ENCODE results near the gene CD300E.
A peak's percentile ranks its signal among the peaks of the same experiment; 100 is the strongest.
"Not testable (repeated sequence)": the region's sequence is repeated elsewhere in the genome, so short reads cannot be mapped to it uniquely, and the experiment has no call there.

Gene CD300E

GRCh38 chr17:74585711-74586110 is 37.8 kb downstream of the CD300E start:
- Histone ChIP-seq H3K27ac (ENCODE audit: low read depth in 2 of 2, low read length in 2 of 2) (no peak overlapping the region), H3K36me3 (ENCODE audit: control insufficient read depth in 2 of 2, insufficient read depth in 2 of 2, low read length in 2 of 2) (no peaks in the 10 kb centered on the region), H3K9ac (ENCODE audit: low read depth in 1 of 2, low read length in 2 of 2) (no peak overlapping the region), H3K4me3 (ENCODE audit: low read length in 2 of 2) (no peak overlapping the region), H3K4me1 (ENCODE audit: control insufficient read depth in 2 of 2, insufficient read depth in 2 of 2, low read length in 2 of 2) (no peaks in the 10 kb centered on the region), H3K9me3 (ENCODE audit: control insufficient read depth in 2 of 2, low read length in 2 of 2) (no peaks in the 10 kb centered on the region), H3K27me3 (ENCODE audit: control insufficient read depth in 2 of 2, insufficient read depth in 2 of 2, low read length in 2 of 2) (no peaks in the 10 kb centered on the region)

GRCh38 chr17:74584292-74585060 is 39.1 kb downstream of the CD300E start:
- H3K36me3 ChIP-seq (ENCODE audit: control insufficient read depth in 2 of 2, insufficient read depth in 2 of 2, low read length in 2 of 2): no peaks in the 10 kb centered on the region
- no peak overlapping the region for H3K9ac ChIP-seq (ENCODE audit: low read depth in 1 of 2, low read length in 2 of 2)
- H3K9me3 ChIP-seq (ENCODE audit: control insufficient read depth in 2 of 2, low read length in 2 of 2): no peaks in the 10 kb centered on the region
- H3K4me1 ChIP-seq (ENCODE audit: control insufficient read depth in 2 of 2, insufficient read depth in 2 of 2, low read length in 2 of 2): no peaks in the 10 kb centered on the region
- no peaks in the 10 kb centered on the region for H3K27me3 ChIP-seq (ENCODE audit: control insufficient read depth in 2 of 2, insufficient read depth in 2 of 2, low read length in 2 of 2)
- no peak overlapping the region for H3K4me3 ChIP-seq (ENCODE audit: low read length in 2 of 2)
- H3K27ac ChIP-seq (ENCODE audit: low read depth in 2 of 2, low read length in 2 of 2): no peak overlapping the region

- Histone ChIP-seq H3K27me3 (ENCODE audit: control insufficient read depth in 2 of 2, insufficient read depth in 2 of 2, low read length in 2 of 2) (no peaks in the 10 kb centered on the region), H3K4me1 (ENCODE audit: control insufficient read depth in 2 of 2, insufficient read depth in 2 of 2, low read length in 2 of 2) (no peaks in the 10 kb centered on the region), H3K9ac (ENCODE audit: low read depth in 1 of 2, low read length in 2 of 2) (no peak overlapping the region), H3K36me3 (ENCODE audit: control insufficient read depth in 2 of 2, insufficient read depth in 2 of 2, low read length in 2 of 2) (no peaks in the 10 kb centered on the region), H3K4me3 (ENCODE audit: low read length in 2 of 2) (no peak overlapping the region), H3K9me3 (ENCODE audit: control insufficient read depth in 2 of 2, low read length in 2 of 2) (no peaks in the 10 kb centered on the region), H3K27ac (ENCODE audit: low read depth in 2 of 2, low read length in 2 of 2) (no peak overlapping the region)
These were observed 40.9 kb downstream of the CD300E start for GRCh38 chr17:74582633-74583032.

GRCh38 chr17:74579900-74580299 is 43.6 kb downstream of the CD300E start:
- Histone ChIP-seq H3K36me3 (ENCODE audit: control insufficient read depth in 2 of 2, insufficient read depth in 2 of 2, low read length in 2 of 2) (no peaks in the 10 kb centered on the region), H3K4me1 (ENCODE audit: control insufficient read depth in 2 of 2, insufficient read depth in 2 of 2, low read length in 2 of 2) (no peaks in the 10 kb centered on the region), H3K4me3 (ENCODE audit: low read length in 2 of 2) (no peak overlapping the region), H3K9ac (ENCODE audit: low read depth in 1 of 2, low read length in 2 of 2) (no peak overlapping the region), H3K9me3 (ENCODE audit: control insufficient read depth in 2 of 2, low read length in 2 of 2) (no peaks in the 10 kb centered on the region), H3K27ac (ENCODE audit: low read depth in 2 of 2, low read length in 2 of 2) (no peak overlapping the region), H3K27me3 (ENCODE audit: control insufficient read depth in 2 of 2, insufficient read depth in 2 of 2, low read length in 2 of 2) (no peaks in the 10 kb centered on the region)

- Histone ChIP-seq H3K9me3 (ENCODE audit: control insufficient read depth in 2 of 2, low read length in 2 of 2) (no peaks in the 10 kb centered on the region), H3K4me1 (ENCODE audit: control insufficient read depth in 2 of 2, insufficient read depth in 2 of 2, low read length in 2 of 2) (peaks cover 3% of the 10 kb centered on the region in 2 donors), H3K27me3 (ENCODE audit: control insufficient read depth in 2 of 2, insufficient read depth in 2 of 2, low read length in 2 of 2) (no peaks in the 10 kb centered on the region), H3K27ac (ENCODE audit: low read depth in 2 of 2, low read length in 2 of 2) (no peak overlapping the region), H3K4me3 (ENCODE audit: low read length in 2 of 2) (no peak overlapping the region), H3K9ac (ENCODE audit: low read depth in 1 of 2, low read length in 2 of 2) (no peak overlapping the region), H3K36me3 (ENCODE audit: control insufficient read depth in 2 of 2, insufficient read depth in 2 of 2, low read length in 2 of 2) (no peaks in the 10 kb centered on the region)
These were observed 44.6 kb downstream of the CD300E start for GRCh38 chr17:74578979-74579378.

GRCh38 chr17:74574489-74575142 is 48.9 kb downstream of the CD300E start:
- H3K27me3 ChIP-seq (ENCODE audit: control insufficient read depth in 2 of 2, insufficient read depth in 2 of 2, low read length in 2 of 2): no peaks in the 10 kb centered on the region
- peak overlapping the region in 1 of 2 donors; percentile 51 for H3K27ac ChIP-seq (ENCODE audit: low read depth in 2 of 2, low read length in 2 of 2)
- no peaks in the 10 kb centered on the region for H3K36me3 ChIP-seq (ENCODE audit: control insufficient read depth in 2 of 2, insufficient read depth in 2 of 2, low read length in 2 of 2)
- no peaks in the 10 kb centered on the region for H3K9me3 ChIP-seq (ENCODE audit: control insufficient read depth in 2 of 2, low read length in 2 of 2)
- H3K4me1 ChIP-seq (ENCODE audit: control insufficient read depth in 2 of 2, insufficient read depth in 2 of 2, low read length in 2 of 2): peaks cover 3% of the 10 kb centered on the region in 2 donors
- H3K9ac ChIP-seq (ENCODE audit: low read depth in 1 of 2, low read length in 2 of 2): no peak overlapping the region
- no peak overlapping the region for H3K4me3 ChIP-seq (ENCODE audit: low read length in 2 of 2)

- H3K9ac ChIP-seq (ENCODE audit: low read depth in 1 of 2, low read length in 2 of 2); H3K9me3 ChIP-seq (ENCODE audit: control insufficient read depth in 2 of 2, low read length in 2 of 2); H3K36me3 ChIP-seq (ENCODE audit: control insufficient read depth in 2 of 2, insufficient read depth in 2 of 2, low read length in 2 of 2); H3K27ac ChIP-seq (ENCODE audit: low read depth in 2 of 2, low read length in 2 of 2); H3K27me3 ChIP-seq (ENCODE audit: control insufficient read depth in 2 of 2, insufficient read depth in 2 of 2, low read length in 2 of 2); H3K4me3 ChIP-seq (ENCODE audit: low read length in 2 of 2); H3K4me1 ChIP-seq (ENCODE audit: control insufficient read depth in 2 of 2, insufficient read depth in 2 of 2, low read length in 2 of 2): not testable (repeated sequence)
These were observed 49.9 kb downstream of the CD300E start for GRCh38 chr17:74573635-74574034.

- Histone ChIP-seq H3K4me1 (ENCODE audit: control insufficient read depth in 2 of 2, insufficient read depth in 2 of 2, low read length in 2 of 2) (peaks cover 3% of the 10 kb centered on the region in 2 donors), H3K27ac (ENCODE audit: low read depth in 2 of 2, low read length in 2 of 2) (no peak overlapping the region), H3K9me3 (ENCODE audit: control insufficient read depth in 2 of 2, low read length in 2 of 2) (no peaks in the 10 kb centered on the region), H3K27me3 (ENCODE audit: control insufficient read depth in 2 of 2, insufficient read depth in 2 of 2, low read length in 2 of 2) (no peaks in the 10 kb centered on the region), H3K9ac (ENCODE audit: low read depth in 1 of 2, low read length in 2 of 2) (no peak overlapping the region), H3K4me3 (ENCODE audit: low read length in 2 of 2) (no peak overlapping the region), H3K36me3 (ENCODE audit: control insufficient read depth in 2 of 2, insufficient read depth in 2 of 2, low read length in 2 of 2) (no peaks in the 10 kb centered on the region)
These were observed 50.4 kb downstream of the CD300E start for GRCh38 chr17:74573169-74573568.

GRCh38 chr17:74571621-74572270 is 51.8 kb downstream of the CD300E start:
- no peak overlapping the region for H3K4me3 ChIP-seq (ENCODE audit: low read length in 2 of 2)
- no peak overlapping the region for H3K27ac ChIP-seq (ENCODE audit: low read depth in 2 of 2, low read length in 2 of 2)
- no peak overlapping the region for H3K9ac ChIP-seq (ENCODE audit: low read depth in 1 of 2, low read length in 2 of 2)
- H3K4me1 ChIP-seq (ENCODE audit: control insufficient read depth in 2 of 2, insufficient read depth in 2 of 2, low read length in 2 of 2): peaks cover 3% of the 10 kb centered on the region in 2 donors
- no peaks in the 10 kb centered on the region for H3K9me3 ChIP-seq (ENCODE audit: control insufficient read depth in 2 of 2, low read length in 2 of 2)
- H3K27me3 ChIP-seq (ENCODE audit: control insufficient read depth in 2 of 2, insufficient read depth in 2 of 2, low read length in 2 of 2): no peaks in the 10 kb centered on the region
- no peaks in the 10 kb centered on the region for H3K36me3 ChIP-seq (ENCODE audit: control insufficient read depth in 2 of 2, insufficient read depth in 2 of 2, low read length in 2 of 2)
